Chondrocyte (in vitro differentiated cells): Measurements from ENCODE around the gene TTBK2. TPM values are rescaled to one million over a fixed set of nuclear protein-coding genes. Genes with fewer than 3 reads are reported as not detected.

Experiments
- DNase-seq: peaks from one replicate; pipeline ENCODE4 v3.0.0; 2021; ENCODE audit warnings: mixed read lengths, low spot score
- H3K27ac Mint-ChIP-seq: one replicate; pipeline ENCODE4 v1.8.0; 2021; ENCODE audit warnings: mild to moderate bottlenecking, moderate library complexity, mixed read lengths; ENCODE audit not compliant: unreplicated experiment
- H3K27me3 Mint-ChIP-seq: 2 replicates; pipeline ENCODE4 v1.8.0; 2021; ENCODE audit warnings: low read depth, mixed read lengths
- H3K36me3 Mint-ChIP-seq: 2 replicates; pipeline ENCODE4 v1.8.0; 2021; ENCODE audit warnings: low read depth, mixed read lengths
- H3K4me1 Mint-ChIP-seq: 2 replicates; pipeline ENCODE4 v1.8.0; 2021; ENCODE audit warnings: low read depth, mild to moderate bottlenecking, mixed read lengths
- H3K4me3 Mint-ChIP-seq: one replicate; pipeline ENCODE4 v1.8.0; 2021; ENCODE audit warnings: mild to moderate bottlenecking, moderate library complexity, mixed read lengths; ENCODE audit not compliant: unreplicated experiment
- H3K9me3 Mint-ChIP-seq: 2 replicates; pipeline ENCODE4 v1.8.0; 2021; ENCODE audit warnings: low read depth, mixed read lengths
- CTCF ChIP-seq: fragments of 200-600 bp; sonication (generic); IDR thresholded peaks from 2 replicates; pipeline ENCODE4 v1.5.0; 2021; ENCODE audit warnings: antibody characterized with exemption, mild to moderate bottlenecking, moderate library complexity
- total RNA-seq: library from RNA; stranded (reverse); gene quantifications from 3 replicates; pipeline ENCODE4 v1.2.1, GENCODE V29; 2021

Gene TTBK2
- total RNA-seq, 1 donor from 2014 or later, result 19.7 TPM

GRCh38 chr15:42940527-42940926 is 19.9 kb upstream of the TTBK2 start:
- no peaks in the 10 kb centered on the region for H3K27me3 Mint-ChIP-seq
- no peak for DNase-seq
- peaks cover 12% of the 10 kb centered on the region for H3K36me3 Mint-ChIP-seq
- no peak overlapping the region for H3K27ac Mint-ChIP-seq
- no peak overlapping the region for H3K4me3 Mint-ChIP-seq
- H3K9me3 Mint-ChIP-seq, result no peaks in the 10 kb centered on the region
- H3K4me1 Mint-ChIP-seq, result no peaks in the 10 kb centered on the region
- no peak for TF ChIP-seq CTCF

- peaks cover 7% of the 10 kb centered on the region for H3K36me3 Mint-ChIP-seq
Observed at GRCh38 chr15:42939841-42940240, 19.3 kb upstream of the TTBK2 start.

GRCh38 chr15:42937143-42937542 is 16.6 kb upstream of the TTBK2 start:
- no peaks in the 10 kb centered on the region for H3K36me3 Mint-ChIP-seq
- H3K9me3 Mint-ChIP-seq, result no peaks in the 10 kb centered on the region
- H3K4me3 Mint-ChIP-seq, result no peak overlapping the region
- H3K4me1 Mint-ChIP-seq, result peaks cover 15% of the 10 kb centered on the region
- TF ChIP-seq CTCF, result no peak
- no peak for DNase-seq
- H3K27me3 Mint-ChIP-seq, result no peaks in the 10 kb centered on the region
- H3K27ac Mint-ChIP-seq, result no peak overlapping the region

More at GRCh38 chr15:42939841-42940240, 19.3 kb upstream of the TTBK2 start:
- no peak overlapping the region for H3K27ac Mint-ChIP-seq
- no peak overlapping the region for H3K4me3 Mint-ChIP-seq
- peaks cover 2% of the 10 kb centered on the region for H3K4me1 Mint-ChIP-seq
- no peaks in the 10 kb centered on the region for H3K27me3 Mint-ChIP-seq
- no peaks in the 10 kb centered on the region for H3K9me3 Mint-ChIP-seq
- no peak for DNase-seq
- TF ChIP-seq CTCF, result no peak

- Mint-ChIP-seq H3K4me3 (no peak overlapping the region), H3K9me3 (no peaks in the 10 kb centered on the region), H3K4me1 (peaks cover 38% of the 10 kb centered on the region), H3K36me3 (no peaks in the 10 kb centered on the region), H3K27ac (peak overlapping the region; percentile 49), H3K27me3 (no peaks in the 10 kb centered on the region)
- no peak for TF ChIP-seq CTCF
- no peak for DNase-seq
Observed at GRCh38 chr15:42933886-42934667, 13.5 kb upstream of the TTBK2 start.

- Mint-ChIP-seq H3K36me3 (no peaks in the 10 kb centered on the region), H3K27me3 (no peaks in the 10 kb centered on the region), H3K9me3 (no peaks in the 10 kb centered on the region), H3K4me1 (peaks cover 45% of the 10 kb centered on the region), H3K27ac (peak overlapping the region; percentile 49), H3K4me3 (no peak overlapping the region)
- DNase-seq, result no peak
- TF ChIP-seq CTCF, result no peak
Observed at GRCh38 chr15:42932833-42933515, 12.4 kb upstream of the TTBK2 start.
